C4-2B (cell line): ENCODE measurements around the gene MAP6.

Experiments used
- CTCF ChIP-seq: fragments of 450-650 bp; conservative IDR thresholded peaks from 2 replicates; pipeline ENCODE4 v1.5.1; 2017; ENCODE audit warnings: mild to moderate bottlenecking
- ZFX ChIP-seq: fragments of 450-650 bp; IDR thresholded peaks from 2 replicates; pipeline ENCODE4 v1.6.1; 2017

GRCh38 chr11:75554258-75555022, 114.4 kb downstream of the MAP6 start:
- TF ChIP-seq CTCF (no peak), ZFX (no peak)
